ENCODE data around the gene LHB.
"Not testable (repeated sequence)": the region's sequence is repeated elsewhere in the genome, so short reads cannot be mapped to it uniquely, and the experiment has no call there.

The LHB gene

DNA sequence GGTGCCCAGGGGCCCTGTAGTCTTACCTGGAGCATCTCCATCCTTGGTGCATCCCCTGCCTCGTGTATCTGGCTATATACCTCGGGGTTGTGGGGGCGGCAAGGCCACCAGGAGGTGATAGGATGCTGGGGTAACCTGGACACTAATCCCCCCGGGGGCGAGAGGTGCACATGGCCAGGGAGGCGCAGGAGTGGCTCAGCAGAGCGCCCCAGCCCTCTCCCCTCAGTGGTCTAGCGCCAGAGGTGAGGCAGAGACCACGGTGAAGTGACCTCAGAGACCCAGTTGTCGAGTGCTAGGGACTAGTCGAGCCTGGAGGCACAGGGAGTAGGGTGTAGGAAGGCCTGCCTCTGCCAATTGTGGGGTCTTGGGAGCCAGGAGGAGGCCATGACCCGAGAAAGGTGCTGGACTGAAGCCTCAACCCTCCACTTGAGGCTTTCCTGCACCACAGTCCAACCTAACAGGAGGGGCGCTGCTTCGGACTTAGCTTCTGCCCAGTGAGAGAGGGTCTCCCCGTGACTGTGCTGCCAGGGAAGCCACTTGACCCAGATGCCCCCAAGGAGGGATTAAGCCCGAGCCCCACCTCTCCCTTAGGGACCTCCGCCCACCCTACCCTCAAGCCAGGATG is at the start of gene LHB:
LHB (minus strand) TSS at position 51 of the 625 bp plus-strand sequence; CDS start at position 41, 10 bp downstream.
- DNase-seq, result no peak

DNA sequence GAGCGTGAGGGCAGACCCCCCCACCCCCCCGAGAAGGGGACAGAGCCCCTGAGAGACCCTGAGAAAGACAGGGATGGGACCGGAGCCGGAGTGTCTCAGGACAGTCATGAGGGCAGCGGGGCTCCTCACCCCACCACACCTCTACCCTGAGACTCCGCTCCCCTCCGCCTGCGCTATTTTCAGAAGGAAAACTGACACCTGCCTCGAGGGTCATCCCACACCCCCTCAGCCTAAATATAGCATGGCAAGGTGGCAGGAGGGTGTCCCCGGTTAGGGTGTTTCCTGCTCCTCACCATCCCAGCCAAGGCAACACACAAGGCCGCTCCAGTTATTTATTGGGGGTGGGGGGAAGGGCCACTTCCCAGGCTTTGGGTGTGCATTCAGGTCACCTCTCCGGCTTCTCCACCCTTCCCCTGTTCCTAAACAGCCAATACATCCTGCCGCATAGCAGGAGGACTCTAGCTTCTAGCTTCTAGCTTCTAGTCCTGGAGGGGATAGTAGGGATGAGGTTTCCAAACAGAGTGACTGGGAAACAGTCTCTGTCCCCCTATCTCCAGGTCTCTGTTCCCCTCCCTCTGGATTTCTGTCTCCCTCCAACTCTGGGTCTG is 49.1 kb upstream of the LHB start:
- no peak for DNase-seq

- DNase-seq, result no peak
Observed at GRCh38 chr19:49064768-49065611, 48.1 kb upstream of the LHB start, which contains the start of gene NTF4. TSS of gene NTF4 (minus strand) at chr19:49064818. CDS start at chr19:49061997, 2,821 bp downstream.

DNA sequence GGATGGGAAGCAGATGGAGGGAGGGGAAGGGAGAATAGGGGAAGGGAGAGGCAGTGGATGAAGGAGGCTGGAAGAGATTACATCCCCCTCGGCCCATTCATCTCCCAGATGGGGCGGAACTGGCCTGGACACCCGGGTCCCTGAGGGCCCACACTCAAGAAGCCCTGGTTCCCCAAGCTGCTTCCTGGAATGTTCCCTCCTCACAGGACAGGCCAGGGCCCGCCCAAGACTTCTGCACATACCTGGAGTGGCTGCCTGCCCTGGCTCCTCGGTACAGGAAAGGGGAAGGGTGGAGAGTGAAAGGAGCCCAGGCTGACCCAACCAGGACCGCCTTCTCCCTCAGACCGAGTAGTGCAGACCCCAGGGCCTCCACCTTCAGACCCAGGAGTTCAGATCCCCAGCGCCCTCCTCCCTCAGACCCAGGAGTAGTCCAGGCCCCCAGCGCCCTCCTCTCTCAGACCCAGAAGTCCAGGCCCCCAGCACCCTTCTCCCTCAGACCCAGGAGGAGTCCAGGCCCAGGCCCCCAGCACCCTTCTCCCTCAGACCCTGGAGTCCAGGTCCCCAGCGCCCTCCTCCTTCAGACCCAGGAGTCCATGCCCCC is 47.2 kb upstream of the LHB start:
- no peak for DNase-seq

- DNase-seq, result no peak
Observed at GRCh38 chr19:49061445-49061844, 44.6 kb upstream of the LHB start.

GRCh38 chr19:49061000-49061399 is 44.1 kb upstream of the LHB start:
- no peak for DNase-seq

GRCh38 chr19:49059053-49059452 is 42.2 kb upstream of the LHB start:
- no peak for DNase-seq

- no peak for DNase-seq
Observed at GRCh38 chr19:49058562-49058961, 41.7 kb upstream of the LHB start.

GRCh38 chr19:49057636-49058234 is 40.8 kb upstream of the LHB start, which contains the start of gene CGB7:
TSS of gene CGB7 (minus strand) at chr19:49057749. CDS start at chr19:49055375, 2,374 bp downstream.
- DNase-seq, result no peak

- DNase-seq, result not testable (repeated sequence)
Observed at GRCh38 chr19:49056902-49057596, 40.2 kb upstream of the LHB start.

- DNase-seq, result peak; percentile 25
Observed at GRCh38 chr19:49056101-49056901, 39.4 kb upstream of the LHB start.

- DNase-seq, result not testable (repeated sequence)
Observed at GRCh38 chr19:49050376-49051033, 33.6 kb upstream of the LHB start.

DNA sequence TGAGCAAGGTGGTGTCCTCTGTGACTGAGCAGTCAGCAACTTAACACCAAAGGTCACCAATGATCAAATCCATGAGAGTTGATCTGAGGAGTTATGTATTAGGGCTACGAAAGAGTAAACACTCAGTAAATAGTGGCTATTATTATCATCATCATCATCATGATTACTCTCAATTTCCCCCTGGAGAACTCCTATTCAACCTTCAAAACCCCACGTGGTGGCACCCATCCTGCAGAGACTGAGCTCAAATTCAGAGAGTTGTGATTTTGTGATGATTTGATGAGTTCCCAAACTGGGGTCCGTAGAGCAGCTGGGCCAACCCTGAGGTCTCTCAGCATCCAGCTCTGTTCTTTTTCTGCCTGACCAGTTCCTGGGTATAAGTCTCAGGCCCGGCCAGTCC is 32.9 kb upstream of the LHB start:
- not testable (repeated sequence) for DNase-seq

GRCh38 chr19:49049011-49049410 is 32.1 kb upstream of the LHB start, which contains the start of gene CGB8:
TSS of gene CGB8 (minus strand) at chr19:49049111. CDS start at chr19:49048739, 372 bp downstream.
- not testable (repeated sequence) for DNase-seq

DNA sequence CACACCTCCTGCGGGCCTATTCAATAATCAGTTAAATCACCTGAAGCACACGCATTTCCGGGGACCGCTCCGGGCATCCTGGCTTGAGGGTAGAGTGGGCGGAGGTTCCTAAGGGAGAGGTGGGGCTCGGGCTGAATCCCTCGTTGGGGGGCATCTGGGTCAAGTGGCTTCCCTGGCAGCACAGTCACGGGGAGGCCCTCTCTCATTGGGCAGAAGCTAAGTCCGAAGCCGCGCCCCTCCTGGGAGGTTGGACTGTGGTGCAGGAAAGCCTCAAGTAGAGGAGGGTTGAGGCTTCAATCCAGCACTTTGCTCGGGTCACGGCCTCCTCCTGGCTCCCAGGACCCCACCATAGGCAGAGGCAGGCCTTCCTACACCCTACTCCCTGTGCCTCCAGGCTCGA is 26.7 kb upstream of the LHB start, which contains the start of gene CGB5:
CGB5 (plus strand) TSS at position 301 of the 400 bp plus-strand sequence. CDS start 362 bp downstream, outside the sequence.
- DNase-seq, result not testable (repeated sequence)

DNA sequence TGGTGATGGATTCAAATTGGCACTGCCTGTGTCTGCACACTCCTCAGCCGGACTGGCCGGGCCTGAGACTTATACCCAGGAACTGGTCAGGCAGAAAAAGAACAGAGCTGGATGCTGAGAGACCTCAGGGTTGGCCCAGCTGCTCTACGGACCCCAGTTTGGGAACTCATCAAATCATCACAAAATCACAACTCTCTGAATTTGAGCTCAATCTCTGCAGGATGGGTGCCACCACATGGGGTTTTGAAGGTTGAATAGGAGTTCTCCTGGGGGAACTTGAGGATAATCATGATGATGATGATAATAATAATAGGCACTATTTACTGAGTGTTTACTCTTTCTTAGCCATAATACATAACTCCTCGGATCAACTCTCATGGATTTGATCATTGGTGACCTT is 25.8 kb upstream of the LHB start:
- not testable (repeated sequence) for DNase-seq

DNA sequence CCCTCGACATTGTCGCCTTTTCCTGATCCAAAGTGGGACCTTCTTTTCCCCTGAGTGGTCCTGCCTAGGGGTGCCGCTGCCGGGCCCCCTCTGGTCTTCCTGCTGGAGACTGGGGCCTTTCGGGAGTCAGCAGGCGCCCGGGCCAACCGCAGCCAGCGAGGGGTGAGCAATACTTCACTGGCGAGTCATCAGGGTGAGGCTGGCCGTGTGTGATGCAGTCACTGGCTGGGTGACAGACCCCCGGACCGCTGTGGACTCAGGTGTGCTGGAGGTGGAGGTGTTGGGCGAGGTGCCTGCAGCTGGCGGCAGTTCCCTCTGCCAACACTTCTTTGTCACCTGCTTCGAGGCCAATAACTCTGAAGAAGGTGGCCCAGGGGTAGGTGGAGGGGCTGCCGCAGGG is 25.3 kb upstream of the LHB start:
- DNase-seq, result no peak

- DNase-seq, result not testable (repeated sequence)
Observed at GRCh38 chr19:49039736-49040135, 22.8 kb upstream of the LHB start.

- not testable (repeated sequence) for DNase-seq
Observed at GRCh38 chr19:49038557-49039276, 21.8 kb upstream of the LHB start.

DNA sequence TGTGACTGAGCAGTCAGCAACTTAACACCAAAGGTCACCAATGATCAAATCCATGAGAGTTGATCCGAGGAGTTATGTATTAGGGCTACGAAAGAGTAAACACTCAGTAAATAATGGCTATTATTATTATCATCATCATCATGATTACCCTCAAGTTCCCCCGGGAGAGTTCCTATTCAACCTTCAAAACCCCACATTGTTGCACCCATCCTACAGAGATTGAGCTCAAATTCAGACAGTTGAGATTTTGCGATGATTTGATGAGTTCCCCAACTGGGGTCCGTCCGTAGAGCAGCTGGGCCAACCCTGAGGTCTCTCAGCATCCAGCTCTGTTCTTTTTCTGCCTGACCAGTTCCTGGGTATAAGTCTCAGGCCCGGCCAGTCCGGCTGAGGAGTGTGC is 21.2 kb upstream of the LHB start:
- DNase-seq, result not testable (repeated sequence)
